ENCODE data around the gene PRPSAP2.

- TF ChIP-seq GATA3 (IDR thresholded peaks at IDR 0.05; ENCODE audit: low read depth, low read length) (no peak), GATA2 (IDR thresholded peaks at IDR 0.05; ENCODE audit: low read depth, low read length) (no peak)
Measured at GRCh38 chr17:18917506-18918032, 59.6 kb downstream of the PRPSAP2 start.
